ENCODE data around the gene CCDC14.

DNA sequence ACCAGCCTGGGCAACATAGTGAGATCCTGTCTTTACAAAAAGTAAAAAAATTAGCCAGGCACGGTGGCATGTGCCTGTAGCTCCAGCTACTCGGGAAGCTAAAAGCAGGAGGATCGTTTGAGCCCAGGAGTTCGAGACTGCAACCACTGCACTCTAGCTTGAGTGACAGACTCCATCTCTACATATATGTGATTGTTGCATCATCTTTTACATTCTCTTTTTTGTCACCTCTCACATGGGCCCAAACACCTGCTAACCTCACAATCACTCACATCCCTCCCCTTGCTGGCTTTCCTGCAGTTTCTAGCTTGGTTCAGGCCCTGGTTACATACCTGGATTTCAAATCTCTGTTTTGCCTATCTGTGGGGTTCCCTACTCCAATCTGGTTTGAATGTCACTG is 96.3 kb downstream of the CCDC14 start:
- TF ChIP-seq, protein P1, sequence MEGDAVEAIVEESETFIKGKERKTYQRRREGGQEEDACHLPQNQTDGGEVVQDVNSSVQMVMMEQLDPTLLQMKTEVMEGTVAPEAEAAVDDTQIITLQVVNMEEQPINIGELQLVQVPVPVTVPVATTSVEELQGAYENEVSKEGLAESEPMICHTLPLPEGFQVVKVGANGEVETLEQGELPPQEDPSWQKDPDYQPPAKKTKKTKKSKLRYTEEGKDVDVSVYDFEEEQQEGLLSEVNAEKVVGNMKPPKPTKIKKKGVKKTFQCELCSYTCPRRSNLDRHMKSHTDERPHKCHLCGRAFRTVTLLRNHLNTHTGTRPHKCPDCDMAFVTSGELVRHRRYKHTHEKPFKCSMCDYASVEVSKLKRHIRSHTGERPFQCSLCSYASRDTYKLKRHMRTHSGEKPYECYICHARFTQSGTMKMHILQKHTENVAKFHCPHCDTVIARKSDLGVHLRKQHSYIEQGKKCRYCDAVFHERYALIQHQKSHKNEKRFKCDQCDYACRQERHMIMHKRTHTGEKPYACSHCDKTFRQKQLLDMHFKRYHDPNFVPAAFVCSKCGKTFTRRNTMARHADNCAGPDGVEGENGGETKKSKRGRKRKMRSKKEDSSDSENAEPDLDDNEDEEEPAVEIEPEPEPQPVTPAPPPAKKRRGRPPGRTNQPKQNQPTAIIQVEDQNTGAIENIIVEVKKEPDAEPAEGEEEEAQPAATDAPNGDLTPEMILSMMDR (conservative IDR thresholded peaks at IDR 0.05; ENCODE audit: low read depth, low read length): no peak
- TF ChIP-seq FOS (IDR thresholded peaks at IDR 0.05; ENCODE audit: low read depth, low read length) (no peak), POLR2A (IDR thresholded peaks at IDR 0.05; ENCODE audit: low read depth, low read length) (no peak), MXI1 (IDR thresholded peaks at IDR 0.05; ENCODE audit: borderline replicate concordance, low read depth, low read length) (no peak), MAFK (IDR thresholded peaks at IDR 0.05; ENCODE audit: low read depth, low read length) (no peak), RAD21 (IDR thresholded peaks at IDR 0.05; ENCODE audit: low read length) (no peak), RFX5 (IDR thresholded peaks at IDR 0.05; ENCODE audit: low read depth, low read length) (no peak), CHD1 (IDR thresholded peaks at IDR 0.05; ENCODE audit: low read depth, low read length) (no peak), SMC3 (IDR thresholded peaks at IDR 0.05; ENCODE audit: low read depth, low read length) (no peak)
- TF ChIP-seq, protein P2, sequence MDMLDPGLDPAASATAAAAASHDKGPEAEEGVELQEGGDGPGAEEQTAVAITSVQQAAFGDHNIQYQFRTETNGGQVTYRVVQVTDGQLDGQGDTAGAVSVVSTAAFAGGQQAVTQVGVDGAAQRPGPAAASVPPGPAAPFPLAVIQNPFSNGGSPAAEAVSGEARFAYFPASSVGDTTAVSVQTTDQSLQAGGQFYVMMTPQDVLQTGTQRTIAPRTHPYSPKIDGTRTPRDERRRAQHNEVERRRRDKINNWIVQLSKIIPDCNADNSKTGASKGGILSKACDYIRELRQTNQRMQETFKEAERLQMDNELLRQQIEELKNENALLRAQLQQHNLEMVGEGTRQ (IDR thresholded peaks at IDR 0.05; ENCODE audit: low read depth, low read length): no peak
